ENCODE measurements around the gene AFF1.

The AFF1 gene

DNA sequence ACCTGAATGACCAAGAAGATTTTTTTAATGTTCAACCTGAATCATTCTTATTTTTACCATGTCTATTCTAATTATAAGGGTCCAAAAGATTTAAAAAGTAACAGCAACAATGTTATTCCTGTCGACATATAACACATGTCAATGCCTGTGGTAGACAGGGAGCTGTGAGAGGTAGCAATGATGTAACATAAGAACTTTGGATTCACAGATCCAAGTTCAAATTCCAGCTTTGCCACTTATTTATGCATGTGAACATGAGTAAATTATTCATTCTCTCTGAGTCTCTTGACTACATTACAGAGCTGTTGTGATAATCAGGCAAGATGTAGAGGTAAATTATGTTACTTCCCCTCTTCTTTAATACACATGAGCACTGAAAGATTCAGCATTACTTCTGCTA, 231.1 kb downstream of the AFF1 start:
- no peak for DNase-seq

DNA sequence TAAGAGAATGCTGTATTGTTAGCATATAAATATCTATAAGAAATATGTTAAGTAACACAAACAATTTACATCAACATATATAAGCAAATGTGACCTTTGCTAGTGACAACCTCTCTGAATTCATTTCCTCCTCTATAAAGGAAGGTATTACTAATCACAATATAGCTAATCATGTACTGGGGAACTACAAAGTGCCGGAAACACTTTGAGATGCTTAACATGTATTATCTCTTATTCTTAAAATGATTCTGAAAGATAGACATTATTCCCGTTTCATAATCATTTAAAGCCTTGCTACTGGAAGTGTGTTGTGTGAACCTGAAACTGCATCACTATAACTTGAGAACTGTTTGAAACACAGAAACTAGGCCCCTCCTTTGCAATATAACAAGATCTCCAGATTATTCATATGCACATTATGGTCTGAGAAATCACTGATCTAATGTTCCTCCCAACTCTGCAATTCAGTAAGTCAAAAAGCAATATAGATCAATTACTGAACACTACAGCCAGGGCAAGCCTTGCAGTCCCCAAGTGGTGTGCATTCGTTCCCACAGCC, 231.6 kb downstream of the AFF1 start:
- no peak for DNase-seq

DNA sequence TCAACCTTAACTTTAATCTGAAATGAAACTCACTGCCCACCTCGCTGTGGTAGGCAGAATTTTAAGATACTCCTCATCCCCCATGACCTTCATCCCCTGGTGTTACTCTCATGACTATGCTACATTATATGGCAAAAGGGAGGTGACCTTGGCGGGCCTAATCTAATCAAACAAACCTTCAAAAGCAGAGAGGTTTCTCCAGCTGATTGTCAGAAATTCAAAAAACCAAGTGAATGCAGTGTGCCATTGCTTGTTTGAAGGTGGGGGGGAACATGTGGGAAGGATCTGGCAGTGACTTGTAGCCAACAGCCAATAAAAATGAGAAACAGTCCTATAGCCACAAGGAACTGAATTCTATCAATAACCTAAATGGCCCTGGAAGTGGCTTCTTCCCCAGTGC, 237.1 kb downstream of the AFF1 start:
- no peak for DNase-seq

- no peak for DNase-seq
These were observed 239.9 kb downstream of the AFF1 start for GRCh38 chr4:87174672-87175071.

DNA sequence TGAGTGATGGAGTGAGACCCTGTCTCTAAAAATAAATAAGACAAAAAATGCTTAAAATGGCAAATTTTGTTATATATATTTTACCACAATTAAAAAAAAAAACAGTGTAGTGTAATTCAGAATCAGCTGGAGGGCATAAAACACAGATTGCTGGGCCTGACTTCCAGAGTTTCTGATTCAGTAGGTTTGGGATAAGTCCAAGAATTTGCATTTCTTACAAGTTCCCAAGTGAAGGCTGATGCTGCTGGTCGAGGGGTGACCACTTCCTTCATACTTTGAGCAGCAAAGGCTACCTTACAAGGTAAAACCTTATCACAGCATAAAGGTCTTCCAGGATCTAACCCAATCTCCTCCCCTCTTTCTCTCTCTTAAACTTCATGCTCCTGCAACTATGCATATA, 244.9 kb downstream of the AFF1 start:
- DNase-seq = no peak

DNA sequence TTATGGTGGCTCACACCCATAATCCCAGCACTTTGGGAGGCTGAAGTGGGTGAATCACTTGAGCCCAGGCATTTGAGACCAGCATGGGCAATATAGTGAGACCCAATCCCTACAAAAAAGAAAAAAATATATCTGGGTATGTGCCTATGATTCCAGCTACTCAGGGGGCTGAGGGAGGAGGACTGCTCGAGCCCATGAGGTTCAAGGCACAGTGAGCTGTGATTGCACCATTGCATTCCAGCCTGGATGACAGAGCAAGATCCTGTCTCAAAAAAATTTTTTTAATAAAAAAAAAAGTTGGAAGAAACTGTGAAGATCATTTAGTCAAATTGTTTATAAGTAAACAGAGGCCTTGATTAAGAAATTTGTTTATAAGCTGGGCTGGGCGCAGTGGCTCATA, 246.0 kb downstream of the AFF1 start:
- DNase-seq = no peak

- DNase-seq = no peak
These were observed 250.5 kb downstream of the AFF1 start for GRCh38 chr4:87185146-87185870.

- no peak for DNase-seq
These were observed 253.2 kb downstream of the AFF1 start for GRCh38 chr4:87188048-87188447.

- no peak for DNase-seq
These were observed 254.1 kb downstream of the AFF1 start for GRCh38 chr4:87188932-87189331.
